A549 treated with ZK216348 at 1 μM for 4 hours (cell line): Measurements from ENCODE around the gene PHF13. TPM values are rescaled to one million over a fixed set of nuclear protein-coding genes. Genes with fewer than 3 reads are reported as not detected.

Source experiments
- total RNA-seq: library from RNA; stranded (reverse); fragments of 200-300 nt; extraction: Qiagen RNA extraction; gene quantifications from 5 replicates; pipeline ENCODE4 v1.2.3, GENCODE V29; 2022; ENCODE audit warnings: low read depth

PHF13 gene
- 7.4 to 10.0 TPM (median 9.2 TPM) in 5 replicates for total RNA-seq

DNA sequence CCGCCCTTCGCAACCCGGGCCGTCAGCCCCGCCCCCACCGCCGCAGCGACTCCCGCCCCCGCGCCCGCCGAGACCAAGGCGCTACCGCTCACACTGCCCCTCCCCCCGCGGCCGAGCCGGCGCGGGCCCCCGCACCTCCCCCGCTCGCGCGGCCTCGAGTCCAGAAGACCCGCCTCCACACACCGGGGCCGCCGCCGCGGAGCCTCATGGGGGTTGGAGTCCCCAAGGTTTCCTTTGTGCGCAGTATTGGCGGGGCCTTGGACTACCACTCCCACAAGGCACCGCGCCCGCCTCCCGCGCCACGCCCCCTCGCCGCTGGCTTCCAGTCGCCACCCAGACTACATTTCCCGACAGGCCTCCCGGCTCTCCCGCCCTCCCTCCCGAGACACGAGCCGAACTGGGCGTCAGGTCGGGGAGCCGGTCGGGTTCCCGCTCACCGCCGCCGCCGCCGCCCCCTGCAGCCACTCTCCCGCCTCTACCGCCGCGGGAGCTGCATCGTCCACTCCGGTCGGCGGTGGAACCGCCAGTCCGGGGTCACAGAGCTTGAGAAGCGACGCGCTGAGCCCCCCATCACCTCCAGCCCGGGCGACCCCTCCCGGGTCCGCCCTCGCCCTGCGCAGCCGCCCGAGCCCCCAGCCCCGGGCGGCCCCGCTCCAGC is at the start of gene PHF13:
PHF13 (plus strand) TSS at position 371 of the 658 bp plus-strand sequence. CDS start 336 bp downstream, outside the sequence.

DNA sequence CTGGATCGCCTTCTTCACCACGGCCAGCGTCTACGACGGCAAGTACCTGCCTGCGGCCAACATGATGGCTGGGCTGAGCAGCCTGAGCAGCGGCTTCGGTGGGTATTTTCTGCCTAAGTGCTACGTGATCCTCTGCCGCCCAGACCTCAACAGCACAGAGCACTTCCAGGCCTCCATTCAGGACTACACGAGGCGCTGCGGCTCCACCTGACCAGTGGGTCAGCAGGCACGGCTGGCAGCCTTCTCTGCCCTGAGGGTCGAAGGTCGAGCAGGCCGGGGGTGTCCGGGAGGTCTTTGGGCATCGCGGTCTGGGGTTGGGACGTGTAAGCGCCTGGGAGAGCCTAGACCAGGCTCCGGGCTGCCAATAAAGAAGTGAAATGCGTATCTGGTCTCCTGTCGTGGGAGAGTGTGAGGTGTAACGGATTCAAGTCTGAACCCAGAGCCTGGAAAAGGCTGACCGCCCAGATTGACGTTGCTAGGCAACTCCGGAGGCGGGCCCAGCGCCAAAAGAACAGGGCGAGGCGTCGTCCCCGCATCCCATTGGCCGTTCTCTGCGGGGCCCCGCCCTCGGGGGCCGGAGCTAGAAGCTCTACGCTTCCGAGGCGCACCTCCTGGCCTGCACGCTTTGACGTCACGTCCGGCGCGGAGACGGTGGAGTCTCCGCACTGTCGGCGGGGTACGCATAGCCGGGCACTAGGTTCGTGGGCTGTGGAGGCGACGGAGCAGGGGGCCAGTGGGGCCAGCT is 34.0 kb upstream of the PHF13 start, which contains the start of gene ZBTB48:
ZBTB48 (plus strand) TSS at position 621 of the 745 bp plus-strand sequence. CDS start 616 bp downstream, outside the sequence.

DNA sequence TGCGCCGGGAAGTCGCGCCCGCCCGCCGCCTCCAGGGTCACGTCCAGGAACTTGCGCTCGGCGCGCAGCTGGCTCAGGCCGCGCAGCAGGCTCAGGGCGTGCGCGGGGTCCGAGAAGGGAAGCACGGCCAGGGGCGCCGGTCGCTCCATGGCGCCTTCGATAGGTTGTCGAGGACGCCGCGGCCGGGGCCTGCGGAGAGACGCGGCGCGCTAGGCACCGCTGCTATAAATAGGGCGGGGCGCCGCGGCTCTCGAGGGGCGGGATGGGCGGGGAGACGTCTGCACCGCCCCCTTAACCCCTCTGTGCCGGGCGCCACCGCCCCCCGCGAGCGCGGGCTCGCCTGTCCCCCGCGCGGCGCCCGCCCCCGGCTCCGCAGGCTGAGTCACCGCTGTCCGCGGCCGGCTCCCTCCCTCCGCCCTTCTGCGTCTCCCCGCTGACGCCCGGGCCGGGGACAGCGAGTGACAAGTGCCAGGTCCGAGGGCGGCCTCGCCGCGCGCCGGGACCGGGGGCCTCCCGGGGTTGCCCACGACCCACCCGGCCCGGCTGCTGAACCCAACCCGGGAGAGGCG is 10.8 kb upstream of the PHF13 start, which contains the start of gene KLHL21:
KLHL21 (minus strand) TSS at position 201 of the 569 bp plus-strand sequence; CDS start at position 149, 52 bp downstream.

DNA sequence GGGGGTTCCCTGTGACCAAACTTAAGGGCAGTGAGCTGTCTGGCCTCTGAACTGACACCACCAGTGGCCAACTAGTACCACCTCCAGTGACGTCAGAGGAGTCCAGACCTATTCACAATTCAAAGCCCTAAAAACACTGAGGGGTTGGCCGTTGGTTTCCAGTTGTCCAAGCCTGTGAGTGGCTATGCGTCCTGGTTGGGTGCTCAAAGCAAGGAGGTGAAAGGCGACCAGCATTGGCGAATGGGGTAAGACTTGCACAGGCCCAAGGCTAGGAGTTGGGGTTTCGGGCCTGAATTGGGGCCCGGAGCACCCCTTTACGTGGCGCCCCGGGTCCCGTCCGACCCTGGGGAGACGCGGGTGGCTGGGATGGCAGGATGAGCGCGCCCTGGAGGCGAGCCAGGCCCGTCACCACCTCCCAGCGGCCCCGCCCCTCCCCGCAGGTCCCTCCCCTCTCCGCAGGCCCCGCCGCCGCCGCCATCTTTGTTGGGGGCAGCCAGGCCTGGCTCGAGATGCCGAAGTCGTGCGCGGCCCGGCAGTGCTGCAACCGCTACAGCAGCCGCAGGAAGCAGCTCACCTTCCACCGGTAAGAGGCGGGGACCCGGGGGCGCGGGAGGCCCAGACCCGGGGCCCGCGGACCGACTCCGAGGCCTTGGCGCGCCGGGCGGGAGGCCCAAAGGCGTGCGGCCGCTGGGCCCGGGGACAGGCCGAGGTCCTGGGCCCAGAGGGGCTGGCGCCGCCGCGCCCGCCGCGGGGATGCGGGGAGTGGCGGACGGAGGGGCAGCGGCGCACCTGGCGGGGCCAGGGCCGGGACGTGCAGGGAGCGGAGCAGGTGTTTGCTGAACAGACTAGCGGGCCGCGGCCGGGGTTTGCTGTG is 11.4 kb downstream of the PHF13 start, which contains the start of gene THAP3:
THAP3 (plus strand) TSS at position 159 of the 874 bp plus-strand sequence; CDS start at position 510, 351 bp downstream.

Other genes with a start within 250 kb of the PHF13 start
- gene ACOT7, start 220.0 kb upstream of the PHF13 start, total RNA-seq = 45.4 to 93.5 TPM (median 86.6 TPM) in 5 replicates
- gene HES2, start 193.8 kb upstream of the PHF13 start, total RNA-seq = 2.2 to 5.3 TPM (median 4.2 TPM) in 5 replicates
- 0.17 to 0.54 TPM (median 0.40 TPM) in 4 of 5 replicates, not detected in the other for gene ESPN, start 189.0 kb upstream of the PHF13 start, total RNA-seq
- 2.8 to 5.1 TPM (median 3.7 TPM) in 5 replicates for gene TNFRSF25, start 147.6 kb upstream of the PHF13 start, total RNA-seq
- 1.8 to 5.2 TPM (median 3.3 TPM) in 5 replicates for gene PLEKHG5, start 122.1 kb upstream of the PHF13 start, total RNA-seq
- gene NOL9, start 59.2 kb upstream of the PHF13 start, total RNA-seq = 3.4 to 4.9 TPM (median 4.0 TPM) in 5 replicates
- not detected in 5 replicates for gene TAS1R1, start 58.4 kb upstream of the PHF13 start, total RNA-seq
- 11.3 to 18.0 TPM (median 16.1 TPM) in 5 replicates for gene ZBTB48, start 33.7 kb upstream of the PHF13 start, total RNA-seq
- gene KLHL21, start 10.9 kb upstream of the PHF13 start, total RNA-seq = 12.5 to 27.4 TPM (median 23.8 TPM) in 5 replicates
- gene THAP3, start 11.1 kb downstream of the PHF13 start, total RNA-seq = 10.2 to 18.2 TPM (median 15.6 TPM) in 5 replicates
- gene DNAJC11, start 88.1 kb downstream of the PHF13 start, total RNA-seq = 33.9 to 36.2 TPM (median 35.3 TPM) in 5 replicates
- gene CAMTA1, start 171.7 kb downstream of the PHF13 start, total RNA-seq = 61.9 to 85.8 TPM (median 66.3 TPM) in 5 replicates